ENCODE results near the gene VAV2.

VAV2 gene

GRCh38 chr9:133738640-133739225 is 253.4 kb downstream of the VAV2 start:
- Histone ChIP-seq H4K8ac (ENCODE audit: low read depth, low read length) (no peak overlapping the region), H2BK12ac (ENCODE audit: low read length) (peak overlapping the region; percentile 96), H3K36me3 (replicated peaks in 1 of 2; ENCODE audit: control insufficient read depth in 2 of 2, insufficient read depth in 2 of 2, low read length in 2 of 2) (no peaks in the 10 kb centered on the region), H3K4me1 (ENCODE audit: control insufficient read depth in 2 of 2, insufficient read depth in 1 of 2, low read depth in 1 of 2, low read length in 2 of 2) (peaks cover 8 to 16% of the 10 kb centered on the region in 2 donors), H2BK5ac (ENCODE audit: low read length) (peak overlapping the region; percentile 89), H3K4me2 (ENCODE audit: insufficient read depth, low read length, poor library complexity, severe bottlenecking) (peak overlapping the region; percentile 71), H3K23ac (ENCODE audit: low read depth, low read length, poor library complexity) (no peak overlapping the region), H2AK5ac (ENCODE audit: low read depth, low read length) (peak overlapping the region; percentile 59), H2BK15ac (ENCODE audit: low read length) (peak overlapping the region; percentile 90), H3K79me1 (ENCODE audit: low read depth, low read length) (no peaks in the 10 kb centered on the region), H2BK120ac (ENCODE audit: low read depth, low read length) (peak overlapping the region; percentile 96), H3K9ac (ENCODE audit: low read depth, low read length, poor library complexity) (peak overlapping the region; percentile 66), H3K14ac (ENCODE audit: low read length) (no peak overlapping the region), H3K18ac (ENCODE audit: low read length) (peak overlapping the region; percentile 73), H2AFZ (ENCODE audit: low read length) (peak overlapping the region; percentile 99), H4K91ac (ENCODE audit: low read depth, low read length, poor library complexity) (no peak overlapping the region), H3K4me3 (ENCODE audit: low read length in 2 of 2) (peak overlapping the region in 1 of 2 donors; percentile 62), H3K27me3 (ENCODE audit: control insufficient read depth in 3 of 3, insufficient read depth in 3 of 3, low read depth in 1 of 3, low read length in 3 of 3) (peaks cover 0 to 8% (median 0%) of the 10 kb centered on the region in 3 experiments), H3K27ac (replicated peaks; ENCODE audit: low read length) (no peak overlapping the region), H3K4ac (ENCODE audit: low read length) (peak overlapping the region; percentile 77), H3K9me3 (replicated peaks in 1 of 2; ENCODE audit: control insufficient read depth in 2 of 2, insufficient read depth in 1 of 2, low read depth in 1 of 2, low read length in 2 of 2) (no peaks in the 10 kb centered on the region)
- no CpG with 5 or more reads among the region's 13 CpGs for WGBS, 2 donors (ENCODE audit: extremely low coverage in 2 of 2, insufficient read length in 2 of 2, insufficient replicate concordance in 1 of 2)
- no peak for DNase-seq (ENCODE audit: low spot score)

- Histone ChIP-seq H3K36me3 (replicated peaks in 1 of 2; ENCODE audit: control insufficient read depth in 2 of 2, insufficient read depth in 2 of 2, low read length in 2 of 2) (no peaks in the 10 kb centered on the region), H3K9me3 (replicated peaks in 1 of 2; ENCODE audit: control insufficient read depth in 2 of 2, insufficient read depth in 1 of 2, low read depth in 1 of 2, low read length in 2 of 2) (no peaks in the 10 kb centered on the region), H2BK120ac (ENCODE audit: low read depth, low read length) (peak within 1 kb of the TSS; percentile 96), H3K27ac (replicated peaks; ENCODE audit: low read length) (peak within 1 kb of the TSS; percentile 70), H3K9ac (ENCODE audit: low read depth, low read length, poor library complexity) (peak within 1 kb of the TSS; percentile 93), H3K4me1 (ENCODE audit: control insufficient read depth in 2 of 2, insufficient read depth in 1 of 2, low read depth in 1 of 2, low read length in 2 of 2) (peaks cover 8 to 16% of the 10 kb centered on the region in 2 donors), H2AK5ac (ENCODE audit: low read depth, low read length) (peak within 1 kb of the TSS; percentile 59), H4K8ac (ENCODE audit: low read depth, low read length) (peak within 1 kb of the TSS; percentile 75), H3K14ac (ENCODE audit: low read length) (peak within 1 kb of the TSS; percentile 75), H3K23ac (ENCODE audit: low read depth, low read length, poor library complexity) (peak within 1 kb of the TSS; percentile 62), H2BK12ac (ENCODE audit: low read length) (peak within 1 kb of the TSS; percentile 96), H3K4me3 (ENCODE audit: low read length in 2 of 2) (peak within 1 kb of the TSS; percentile 62 to 72), H4K91ac (ENCODE audit: low read depth, low read length, poor library complexity) (no peak within 1 kb of the TSS), H3K79me1 (ENCODE audit: low read depth, low read length) (no peaks in the 10 kb centered on the region), H2AFZ (ENCODE audit: low read length) (peak within 1 kb of the TSS; percentile 99), H3K4ac (ENCODE audit: low read length) (peak within 1 kb of the TSS; percentile 77), H3K18ac (ENCODE audit: low read length) (peak within 1 kb of the TSS; percentile 96), H3K4me2 (ENCODE audit: insufficient read depth, low read length, poor library complexity, severe bottlenecking) (peak within 1 kb of the TSS; percentile 71), H2BK15ac (ENCODE audit: low read length) (peak within 1 kb of the TSS; percentile 96), H3K27me3 (ENCODE audit: control insufficient read depth in 3 of 3, insufficient read depth in 3 of 3, low read depth in 1 of 3, low read length in 3 of 3) (peaks cover 0 to 8% (median 0%) of the 10 kb centered on the region in 3 experiments), H2BK5ac (ENCODE audit: low read length) (peak within 1 kb of the TSS; percentile 89)
- no CpG with 5 or more reads among the region's 25 CpGs for WGBS, 2 donors (ENCODE audit: extremely low coverage in 2 of 2, insufficient read length in 2 of 2, insufficient replicate concordance in 1 of 2)
- DNase-seq (ENCODE audit: low spot score), result peak; percentile 59
Measured at GRCh38 chr9:133737774-133738639, 254.1 kb downstream of the VAV2 start, which contains the start of gene SARDH. SARDH (minus strand) TSS chr9:133738352; CDS start chr9:133734173, 4,179 bp downstream.

- Histone ChIP-seq H3K27me3 (ENCODE audit: control insufficient read depth in 3 of 3, insufficient read depth in 3 of 3, low read depth in 1 of 3, low read length in 3 of 3) (peaks cover 0 to 8% (median 0%) of the 10 kb centered on the region in 3 experiments), H3K4ac (ENCODE audit: low read length) (peak overlapping the region; percentile 72), H2BK5ac (ENCODE audit: low read length) (peak overlapping the region; percentile 85), H2AFZ (ENCODE audit: low read length) (peak overlapping the region; percentile 99), H3K4me1 (ENCODE audit: control insufficient read depth in 2 of 2, insufficient read depth in 1 of 2, low read depth in 1 of 2, low read length in 2 of 2) (peaks cover 8 to 16% of the 10 kb centered on the region in 2 donors), H4K91ac (ENCODE audit: low read depth, low read length, poor library complexity) (no peak overlapping the region), H3K4me3 (ENCODE audit: low read length in 2 of 2) (peak overlapping the region; percentile 5 to 62), H2BK15ac (ENCODE audit: low read length) (peak overlapping the region; percentile 96), H3K36me3 (replicated peaks in 1 of 2; ENCODE audit: control insufficient read depth in 2 of 2, insufficient read depth in 2 of 2, low read length in 2 of 2) (no peaks in the 10 kb centered on the region), H3K4me2 (ENCODE audit: insufficient read depth, low read length, poor library complexity, severe bottlenecking) (peak overlapping the region; percentile 39), H3K9me3 (replicated peaks in 1 of 2; ENCODE audit: control insufficient read depth in 2 of 2, insufficient read depth in 1 of 2, low read depth in 1 of 2, low read length in 2 of 2) (no peaks in the 10 kb centered on the region), H2BK120ac (ENCODE audit: low read depth, low read length) (peak overlapping the region; percentile 61), H3K9ac (ENCODE audit: low read depth, low read length, poor library complexity) (peak overlapping the region; percentile 93), H2BK12ac (ENCODE audit: low read length) (peak overlapping the region; percentile 86), H3K18ac (ENCODE audit: low read length) (peak overlapping the region; percentile 96), H3K27ac (replicated peaks; ENCODE audit: low read length) (no peak overlapping the region), H3K14ac (ENCODE audit: low read length) (no peak overlapping the region), H4K8ac (ENCODE audit: low read depth, low read length) (peak overlapping the region; percentile 75), H2AK5ac (ENCODE audit: low read depth, low read length) (peak overlapping the region; percentile 33), H3K79me1 (ENCODE audit: low read depth, low read length) (no peaks in the 10 kb centered on the region), H3K23ac (ENCODE audit: low read depth, low read length, poor library complexity) (peak overlapping the region; percentile 61)
- WGBS, 2 donors (ENCODE audit: extremely low coverage in 2 of 2, insufficient read length in 2 of 2, insufficient replicate concordance in 1 of 2), result no CpG with 5 or more reads among the region's 15 CpGs
- DNase-seq (ENCODE audit: low spot score), result no peak
Measured at GRCh38 chr9:133737071-133737773, 254.9 kb downstream of the VAV2 start.

All from neuronal stem cell (in vitro differentiated cells).